Endothelial cell (in vitro differentiated cells): ENCODE measurements around the gene RPL15. TPM values are rescaled to one million over a fixed set of nuclear protein-coding genes. Genes with fewer than 3 reads are reported as not detected.

Source experiments
- DNase-seq: peaks from one replicate; pipeline ENCODE4 v3.0.0; 2021; ENCODE audit warnings: low spot score
- H3K27ac Mint-ChIP-seq: one replicate; pipeline ENCODE4 v1.8.0; 2021; ENCODE audit warnings: mixed read lengths, inconsistent platforms; ENCODE audit not compliant: unreplicated experiment
- H3K27me3 Mint-ChIP-seq: one replicate; pipeline ENCODE4 v1.8.0; 2021; ENCODE audit warnings: mild to moderate bottlenecking, moderate library complexity, mixed read lengths, inconsistent platforms; ENCODE audit not compliant: unreplicated experiment
- H3K36me3 Mint-ChIP-seq: one replicate; pipeline ENCODE4 v1.8.0; 2021; ENCODE audit warnings: mild to moderate bottlenecking, low read depth, mixed read lengths, inconsistent platforms; ENCODE audit not compliant: unreplicated experiment
- H3K4me1 Mint-ChIP-seq: one replicate; pipeline ENCODE4 v1.8.0; 2021; ENCODE audit warnings: mild to moderate bottlenecking, mixed read lengths, inconsistent platforms; ENCODE audit not compliant: unreplicated experiment
- H3K4me3 Mint-ChIP-seq: one replicate; pipeline ENCODE4 v1.8.0; 2021; ENCODE audit warnings: mild to moderate bottlenecking, mixed read lengths, inconsistent platforms; ENCODE audit not compliant: unreplicated experiment
- H3K9me3 Mint-ChIP-seq: one replicate; pipeline ENCODE4 v1.8.0; 2021; ENCODE audit warnings: mixed read lengths, inconsistent platforms; ENCODE audit not compliant: unreplicated experiment
- CTCF ChIP-seq: fragments of 200-600 bp; sonication (generic); IDR thresholded peaks from one replicate; pipeline ENCODE4 v1.5.0; 2021; ENCODE audit warnings: antibody characterized with exemption; ENCODE audit not compliant: unreplicated experiment
- total RNA-seq: library from RNA; stranded (reverse); fragmentation: NEBNext Ultra II Directional; extraction: Animal tissue kit (Norgen Biotek cat#: 25700); gene quantifications from one replicate; pipeline ENCODE4 v1.2.1, GENCODE V29; 2021; ENCODE audit not compliant: unreplicated experiment

RPL15 gene
- total RNA-seq, 1 donor from 2014 or later = 2,853 TPM

GRCh38 chr3:23944861-23945662, 28.1 kb downstream of the RPL15 start, which contains the start of gene NR1D2:
Gene NR1D2 (plus strand): TSS chr3:23945286. CDS start chr3:23945579, 293 bp downstream.
- peaks cover 9% of the 10 kb centered on the region for H3K36me3 Mint-ChIP-seq
- peak; percentile 82 for DNase-seq
- H3K27ac Mint-ChIP-seq = peak within 1 kb of the TSS; percentile 90
- TF ChIP-seq CTCF = no peak
- H3K27me3 Mint-ChIP-seq = peaks cover 15% of the 10 kb centered on the region
- H3K9me3 Mint-ChIP-seq = no peaks in the 10 kb centered on the region
- H3K4me3 Mint-ChIP-seq = peak within 1 kb of the TSS; percentile 94
- H3K4me1 Mint-ChIP-seq = peaks cover 10% of the 10 kb centered on the region

GRCh38 chr3:23945663-23945912, 28.7 kb downstream of the RPL15 start:
- DNase-seq = no peak
- Mint-ChIP-seq H3K27ac (no peak overlapping the region), H3K4me1 (peaks cover 10% of the 10 kb centered on the region), H3K4me3 (no peak overlapping the region), H3K36me3 (peaks cover 9% of the 10 kb centered on the region), H3K9me3 (no peaks in the 10 kb centered on the region), H3K27me3 (peaks cover 15% of the 10 kb centered on the region)
- no peak for TF ChIP-seq CTCF

GRCh38 chr3:23945913-23946687, 29.2 kb downstream of the RPL15 start:
- no peaks in the 10 kb centered on the region for H3K9me3 Mint-ChIP-seq
- H3K4me1 Mint-ChIP-seq = peaks cover 10% of the 10 kb centered on the region
- peaks cover 15% of the 10 kb centered on the region for H3K27me3 Mint-ChIP-seq
- peak; percentile 100 for DNase-seq
- H3K36me3 Mint-ChIP-seq = peaks cover 9% of the 10 kb centered on the region
- peak overlapping the region; percentile 97 for H3K4me3 Mint-ChIP-seq
- H3K27ac Mint-ChIP-seq = peak overlapping the region; percentile 93
- no peak for TF ChIP-seq CTCF

GRCh38 chr3:23948761-23949160, 31.8 kb downstream of the RPL15 start:
- Mint-ChIP-seq H3K9me3 (no peaks in the 10 kb centered on the region), H3K36me3 (peaks cover 9% of the 10 kb centered on the region), H3K4me1 (peaks cover 10% of the 10 kb centered on the region), H3K27ac (no peak overlapping the region), H3K27me3 (peaks cover 11% of the 10 kb centered on the region), H3K4me3 (no peak overlapping the region)
- DNase-seq = no peak
- TF ChIP-seq CTCF = no peak

GRCh38 chr3:23949784-23950183, 32.9 kb downstream of the RPL15 start:
- Mint-ChIP-seq H3K27me3 (peaks cover 5% of the 10 kb centered on the region), H3K9me3 (no peaks in the 10 kb centered on the region), H3K4me3 (no peak overlapping the region)

More at GRCh38 chr3:23949784-23950183, 32.9 kb downstream of the RPL15 start:
- peaks cover 3% of the 10 kb centered on the region for H3K36me3 Mint-ChIP-seq
- TF ChIP-seq CTCF = no peak
- H3K27ac Mint-ChIP-seq = no peak overlapping the region
- peaks cover 5% of the 10 kb centered on the region for H3K4me1 Mint-ChIP-seq
- no peak for DNase-seq
